Measurements from ENCODE around the gene FAM168A. TPM values are rescaled to one million over a fixed set of nuclear protein-coding genes. Genes with fewer than 3 reads are reported as not detected.

Gene FAM168A
- total RNA-seq, 2 experiments from 2014 or later, result 22.2 to 24.0 TPM

DNA sequence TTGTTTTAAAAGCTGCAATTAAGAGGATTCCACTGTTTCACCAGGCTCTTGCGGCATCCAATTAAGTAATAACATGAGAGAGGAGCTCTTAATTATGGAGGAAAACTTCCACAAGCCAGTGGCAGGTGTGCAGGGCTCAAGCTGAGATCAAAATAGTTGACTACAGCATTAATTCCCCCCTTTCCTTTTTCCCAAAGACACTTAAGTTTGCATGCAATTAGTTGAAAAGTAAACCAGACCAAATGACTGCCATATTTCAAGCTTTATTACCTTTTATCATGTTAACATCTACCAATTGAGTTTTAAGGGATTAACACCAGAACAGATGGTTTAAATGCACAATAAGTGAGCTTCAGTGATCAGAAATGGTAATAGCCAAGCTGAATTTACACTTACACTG lies 32.1 kb downstream of the FAM168A start:
- CTCF ChIA-PET, result no interaction called here
- H3K4me3 Mint-ChIP-seq, result no peak overlapping the region
- H3K9me3 Mint-ChIP-seq, result no peaks in the 10 kb centered on the region
- H3K27me3 Mint-ChIP-seq, result no peaks in the 10 kb centered on the region
- no peak overlapping the region for H3K27ac Mint-ChIP-seq
- POLR2A ChIA-PET, result no interaction called here
- H3K36me3 Mint-ChIP-seq (ENCODE audit: low read depth), result no peaks in the 10 kb centered on the region
- no peak for DNase-seq
- H3K4me1 Mint-ChIP-seq, result no peaks in the 10 kb centered on the region

DNA sequence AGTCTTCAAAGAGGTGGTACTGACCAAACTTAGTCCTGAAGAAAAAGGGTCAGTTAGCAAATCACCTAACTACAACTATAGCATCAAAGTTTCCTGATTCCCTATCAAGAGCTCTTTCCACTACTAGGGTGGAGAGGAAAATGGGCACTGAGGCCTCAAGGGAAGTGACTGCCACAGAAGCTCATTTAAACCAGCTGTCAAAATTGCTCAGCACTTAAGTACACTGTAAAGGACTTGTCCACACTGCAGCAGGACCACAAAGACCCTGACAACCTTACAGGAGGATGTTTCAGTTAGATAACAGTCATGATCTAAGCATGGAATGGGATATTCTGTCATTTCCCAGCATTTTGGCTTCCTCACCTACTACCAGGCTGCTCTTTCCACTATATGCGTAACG lies 33.0 kb downstream of the FAM168A start:
- H3K4me1 Mint-ChIP-seq, result no peaks in the 10 kb centered on the region
- H3K27me3 Mint-ChIP-seq, result no peaks in the 10 kb centered on the region
- ChIA-PET CTCF (no interaction called here), POLR2A (no interaction called here)
- DNase-seq, result no peak
- H3K9me3 Mint-ChIP-seq, result no peaks in the 10 kb centered on the region
- no peak overlapping the region for H3K27ac Mint-ChIP-seq
- no peaks in the 10 kb centered on the region for H3K36me3 Mint-ChIP-seq (ENCODE audit: low read depth)
- H3K4me3 Mint-ChIP-seq, result no peak overlapping the region

DNA sequence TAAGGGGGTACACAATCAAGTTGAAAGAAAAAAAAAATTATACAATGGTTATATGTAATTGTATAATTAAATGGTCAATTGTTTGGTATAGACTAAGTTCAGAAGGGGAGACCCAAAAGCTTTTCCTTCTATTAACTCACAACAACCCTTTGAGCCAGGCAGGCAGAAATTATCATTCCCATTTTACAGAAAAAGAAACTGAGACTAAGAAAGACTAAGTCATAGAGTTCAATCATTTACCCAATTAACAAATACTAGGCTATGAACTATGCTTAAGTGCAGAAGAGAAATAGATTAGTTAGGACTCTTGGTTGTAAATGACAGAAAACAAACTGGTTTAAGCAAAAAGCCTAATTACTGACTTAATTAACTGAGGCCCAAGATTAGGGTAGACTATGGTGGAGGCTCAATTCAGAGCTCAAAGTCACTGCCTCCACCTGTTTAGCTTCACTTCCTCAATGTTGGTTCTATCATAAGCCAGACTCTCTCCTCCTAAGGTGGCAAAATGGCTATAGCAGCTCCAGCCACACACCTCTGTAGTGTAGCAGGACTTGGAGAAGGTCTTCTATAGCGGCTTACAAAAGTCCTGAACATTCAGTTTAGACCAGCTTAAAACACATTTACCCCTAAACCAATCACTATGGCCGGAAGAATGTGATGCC lies 34.2 kb downstream of the FAM168A start:
- POLR2A ChIA-PET, result no interaction called here
- Mint-ChIP-seq H3K4me1 (no peaks in the 10 kb centered on the region), H3K4me3 (no peak overlapping the region), H3K36me3 (ENCODE audit: low read depth) (no peaks in the 10 kb centered on the region), H3K27me3 (no peaks in the 10 kb centered on the region), H3K27ac (no peak overlapping the region), H3K9me3 (no peaks in the 10 kb centered on the region)
- no peak for DNase-seq
- CTCF ChIA-PET, result interaction anchor here (0.9 kb wide), 1 partner anchor 62 kb away, joined by 3 read pairs; no protein-coding TSS in a partner anchor

DNA sequence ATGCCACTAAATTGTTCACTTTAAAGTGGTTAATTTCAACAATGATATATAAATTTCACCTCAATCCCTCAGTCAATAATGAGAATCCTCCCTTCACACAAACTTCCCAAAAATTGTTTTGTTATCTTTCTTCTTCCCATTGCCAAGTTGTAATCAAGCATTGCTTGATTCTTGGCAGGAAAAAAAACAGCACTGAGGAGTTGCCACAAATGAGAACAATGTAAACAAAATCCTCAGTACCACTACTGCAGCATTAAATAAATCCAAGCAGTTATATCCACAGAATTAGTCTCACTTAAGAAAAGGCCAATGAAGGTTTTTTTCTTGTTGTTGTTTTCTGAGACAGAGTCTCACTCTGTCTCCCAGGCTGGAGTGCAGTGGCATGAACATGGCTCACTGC lies 38.2 kb downstream of the FAM168A start:
- Mint-ChIP-seq H3K4me1 (peaks cover under 1% of the 10 kb centered on the region), H3K36me3 (ENCODE audit: low read depth) (peaks cover 4% of the 10 kb centered on the region), H3K27ac (no peak overlapping the region), H3K4me3 (no peak overlapping the region), H3K9me3 (no peaks in the 10 kb centered on the region), H3K27me3 (no peaks in the 10 kb centered on the region)
- CTCF ChIA-PET, result no interaction called here
- POLR2A ChIA-PET, result no interaction called here
- DNase-seq, result no peak

DNA sequence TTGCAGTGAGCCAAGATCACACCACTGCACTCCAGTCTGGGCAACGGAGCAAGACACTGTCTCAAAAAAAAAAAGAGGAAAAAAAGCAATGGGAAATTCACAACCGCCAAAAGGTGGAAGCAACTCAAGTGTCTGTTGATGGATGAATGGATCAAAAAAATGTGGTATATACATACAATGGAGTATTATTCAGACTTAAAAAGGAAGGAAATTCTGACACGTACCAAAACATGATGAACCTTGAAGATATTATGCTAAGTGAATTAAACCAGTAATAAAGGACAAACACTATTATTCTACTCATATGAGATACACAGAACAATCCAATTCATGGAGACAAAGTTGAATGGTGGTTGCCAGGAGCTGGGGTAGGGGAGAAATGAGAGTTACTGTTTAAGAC lies 40.9 kb downstream of the FAM168A start:
- peaks cover 2% of the 10 kb centered on the region for H3K4me1 Mint-ChIP-seq
- no peak for DNase-seq
- peaks cover 5% of the 10 kb centered on the region for H3K36me3 Mint-ChIP-seq (ENCODE audit: low read depth)
- no peak overlapping the region for H3K4me3 Mint-ChIP-seq
- ChIA-PET POLR2A (no interaction called here), CTCF (interaction anchor here (0.6 kb wide), 1 partner anchor 1597 kb away, joined by 3 read pairs; no protein-coding TSS in a partner anchor)
- H3K27ac Mint-ChIP-seq, result no peak overlapping the region
- no peaks in the 10 kb centered on the region for H3K27me3 Mint-ChIP-seq
- H3K9me3 Mint-ChIP-seq, result no peaks in the 10 kb centered on the region

DNA sequence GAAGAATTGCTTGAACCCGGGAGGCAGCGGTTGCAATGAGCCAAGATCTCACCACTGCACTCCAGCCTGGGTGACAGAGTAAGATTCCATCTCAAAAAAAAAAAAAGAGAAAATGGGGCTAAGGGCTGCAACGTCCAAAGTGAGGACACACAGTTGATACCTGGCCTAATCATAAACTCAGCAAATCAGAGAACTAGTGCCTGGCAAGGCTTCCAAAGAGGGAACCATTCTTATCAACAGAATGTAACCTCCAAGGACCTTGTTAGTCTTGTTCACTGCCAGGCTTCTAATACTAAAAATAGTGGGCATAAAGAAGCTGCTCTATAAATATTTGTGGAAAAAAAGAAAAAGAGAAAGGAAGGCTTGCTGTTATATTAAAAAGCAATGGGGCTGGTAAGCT lies 42.3 kb downstream of the FAM168A start:
- H3K4me1 Mint-ChIP-seq, result peaks cover 10% of the 10 kb centered on the region
- H3K4me3 Mint-ChIP-seq, result no peak overlapping the region
- no peaks in the 10 kb centered on the region for H3K9me3 Mint-ChIP-seq
- peaks cover 5% of the 10 kb centered on the region for H3K36me3 Mint-ChIP-seq (ENCODE audit: low read depth)
- no peaks in the 10 kb centered on the region for H3K27me3 Mint-ChIP-seq
- ChIA-PET CTCF (no interaction called here), POLR2A (no interaction called here)
- no peak overlapping the region for H3K27ac Mint-ChIP-seq
- no peak for DNase-seq

DNA sequence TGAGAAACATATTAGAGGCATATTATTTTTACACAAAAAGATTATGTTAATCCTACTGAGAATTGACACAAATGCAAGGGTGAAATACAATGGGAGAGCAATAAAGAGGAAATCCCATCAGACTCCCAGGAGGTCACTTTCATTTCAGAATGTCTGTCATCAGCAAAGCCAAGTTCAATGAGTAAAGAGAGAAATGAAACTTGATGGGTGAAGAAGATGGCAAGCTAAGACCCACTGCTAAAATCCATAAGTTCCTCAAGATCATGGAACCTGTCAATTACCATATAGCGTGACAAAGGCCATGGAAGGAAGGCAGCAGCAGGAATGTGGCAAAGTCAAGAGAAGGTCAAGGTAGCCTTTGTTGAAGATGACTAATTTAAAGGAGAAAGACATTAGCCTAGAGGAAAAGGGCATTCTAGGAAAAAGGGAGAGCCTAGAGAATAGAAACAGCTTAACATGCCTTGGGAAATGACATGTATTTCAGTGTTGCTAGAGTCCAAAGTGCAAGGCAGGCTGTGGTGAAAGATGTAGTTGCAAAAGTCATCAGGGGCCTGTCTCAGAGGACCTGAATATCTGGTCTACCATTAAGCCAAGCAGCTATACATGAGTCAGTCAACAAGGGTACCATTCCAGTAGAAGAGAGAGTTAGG lies 43.1 kb downstream of the FAM168A start:
- no peak overlapping the region for H3K4me3 Mint-ChIP-seq

DNA sequence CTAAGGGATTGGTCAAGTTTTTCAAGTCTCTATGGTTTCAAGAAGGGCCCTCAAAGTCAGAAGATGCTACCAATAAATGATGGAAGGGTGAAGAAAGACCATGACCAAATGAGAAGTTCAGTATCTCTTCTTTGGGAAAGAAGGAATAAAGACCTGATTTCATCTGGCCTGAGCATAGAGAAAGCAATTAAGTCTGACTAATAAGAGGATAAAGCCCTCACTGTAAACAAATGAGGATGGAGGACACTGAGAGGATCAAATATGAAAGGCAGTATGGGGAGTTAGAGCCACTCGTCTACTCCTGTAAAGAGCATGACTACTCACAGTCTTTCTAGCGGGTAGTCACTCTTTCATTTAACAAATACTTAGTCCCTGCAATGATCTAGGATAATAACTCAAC lies 44.6 kb downstream of the FAM168A start:
- H3K27me3 Mint-ChIP-seq, result no peaks in the 10 kb centered on the region
- H3K4me3 Mint-ChIP-seq, result no peak overlapping the region
- DNase-seq, result no peak
- H3K27ac Mint-ChIP-seq, result no peak overlapping the region
- POLR2A ChIA-PET, result no interaction called here
- H3K36me3 Mint-ChIP-seq (ENCODE audit: low read depth), result peaks cover 5% of the 10 kb centered on the region
- H3K4me1 Mint-ChIP-seq, result peaks cover 13% of the 10 kb centered on the region
- H3K9me3 Mint-ChIP-seq, result no peaks in the 10 kb centered on the region
- CTCF ChIA-PET, result no interaction called here

More for the DNA sequence above, 43.1 kb downstream of the FAM168A start:
- Mint-ChIP-seq H3K27me3 (no peaks in the 10 kb centered on the region), H3K4me1 (peaks cover 13% of the 10 kb centered on the region), H3K27ac (no peak overlapping the region), H3K9me3 (no peaks in the 10 kb centered on the region), H3K36me3 (ENCODE audit: low read depth) (peaks cover 5% of the 10 kb centered on the region)
- CTCF ChIA-PET, result no interaction called here
- POLR2A ChIA-PET, result no interaction called here
- no peak for DNase-seq

DNA sequence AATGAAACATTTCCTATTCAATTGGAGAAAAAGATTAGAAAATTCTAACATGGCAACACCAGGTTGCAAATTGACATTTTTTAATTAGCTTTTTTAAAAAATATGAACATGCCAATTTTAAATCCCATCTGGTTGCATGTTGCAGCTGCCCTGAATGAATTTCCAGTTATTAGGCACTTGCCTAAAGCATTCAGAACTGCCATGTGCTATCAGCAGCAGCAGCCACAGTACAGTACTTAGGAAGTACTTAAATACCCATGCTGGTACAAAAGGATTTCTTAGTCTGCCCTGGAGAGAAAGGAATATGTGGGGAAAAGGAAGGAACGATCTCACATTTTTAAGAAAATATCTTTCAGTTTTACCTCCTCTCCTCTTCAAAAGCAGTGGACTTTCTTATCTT lies 46.2 kb downstream of the FAM168A start:
- Mint-ChIP-seq H3K9me3 (no peaks in the 10 kb centered on the region), H3K27me3 (no peaks in the 10 kb centered on the region), H3K36me3 (ENCODE audit: low read depth) (peaks cover 5% of the 10 kb centered on the region), H3K4me1 (peaks cover 13% of the 10 kb centered on the region), H3K27ac (no peak overlapping the region), H3K4me3 (no peak overlapping the region)
- ChIA-PET CTCF (interaction anchor here (0.7 to 1.7 kb wide), 2 partner anchors 13 to 35 kb away, joined by 3 read pairs; no protein-coding TSS in a partner anchor), POLR2A (no interaction called here)
- DNase-seq, result no peak

DNA sequence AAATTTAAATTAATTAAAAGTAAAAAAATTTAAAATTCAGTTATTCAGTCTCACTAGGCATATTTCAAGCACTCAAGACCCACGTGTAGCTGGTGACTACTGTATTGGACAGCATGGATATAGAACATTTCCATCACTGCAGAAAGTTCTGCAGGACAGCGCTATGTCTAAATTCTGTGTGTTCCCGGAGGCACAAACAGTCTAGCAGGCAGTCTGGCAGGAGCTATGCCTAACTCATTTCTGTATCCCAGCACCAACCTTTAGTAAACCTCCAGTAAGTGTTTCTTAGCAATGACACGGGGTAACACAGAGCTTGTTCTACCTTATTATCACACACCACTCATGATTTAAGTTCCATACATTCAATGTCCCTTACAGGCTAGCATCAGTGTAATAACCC lies 48.5 kb downstream of the FAM168A start:
- DNase-seq, result no peak
- Mint-ChIP-seq H3K36me3 (ENCODE audit: low read depth) (no peaks in the 10 kb centered on the region), H3K4me3 (no peak overlapping the region), H3K4me1 (peaks cover 11% of the 10 kb centered on the region), H3K9me3 (no peaks in the 10 kb centered on the region), H3K27me3 (no peaks in the 10 kb centered on the region), H3K27ac (no peak overlapping the region)
- CTCF ChIA-PET, result no interaction called here
- POLR2A ChIA-PET, result no interaction called here

DNA sequence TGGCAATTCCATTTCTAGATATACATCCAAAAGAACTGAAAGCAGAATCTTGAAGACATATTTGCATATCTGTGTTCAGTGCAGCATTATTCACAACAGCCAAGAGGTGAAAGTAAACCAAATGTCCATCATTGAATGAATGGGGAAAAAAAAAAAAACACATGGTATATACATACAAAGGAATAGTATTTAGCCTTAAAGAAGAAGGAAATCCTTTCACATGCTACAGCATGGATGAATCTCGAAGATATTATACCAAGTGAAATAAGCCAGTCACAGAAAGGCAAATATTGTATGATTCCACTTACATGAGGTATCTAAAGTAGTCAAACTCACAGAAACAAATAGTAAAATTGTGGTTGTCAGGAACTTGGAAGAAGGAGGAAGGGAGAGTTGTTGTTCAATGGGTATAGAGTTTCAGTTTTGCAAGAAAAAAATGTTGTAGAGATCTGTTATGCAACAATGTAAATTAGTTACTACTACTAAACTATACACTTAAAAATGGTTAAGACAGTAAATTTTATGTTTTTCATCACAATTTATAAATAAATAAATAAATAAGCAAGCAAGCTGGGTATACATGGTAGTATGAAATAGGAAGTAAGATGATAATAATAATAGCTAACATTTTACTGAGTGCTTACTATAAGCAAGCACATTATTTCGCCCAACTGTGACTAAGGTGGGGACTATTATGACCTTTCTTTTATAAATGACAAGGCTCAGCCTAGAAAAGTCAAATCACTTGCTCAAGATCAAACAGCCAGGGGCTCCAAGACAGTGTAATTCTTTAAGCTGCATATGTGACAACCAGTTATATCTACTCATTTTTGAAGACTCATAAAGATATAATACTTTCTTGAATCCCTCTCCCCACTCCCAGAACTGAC lies 50.0 kb downstream of the FAM168A start:
- Mint-ChIP-seq H3K4me1 (peaks cover 11% of the 10 kb centered on the region), H3K4me3 (no peak overlapping the region), H3K36me3 (ENCODE audit: low read depth) (no peaks in the 10 kb centered on the region), H3K9me3 (no peaks in the 10 kb centered on the region), H3K27me3 (no peaks in the 10 kb centered on the region), H3K27ac (no peak overlapping the region)
- ChIA-PET POLR2A (no interaction called here), CTCF (no interaction called here)
- DNase-seq, result no peak

DNA sequence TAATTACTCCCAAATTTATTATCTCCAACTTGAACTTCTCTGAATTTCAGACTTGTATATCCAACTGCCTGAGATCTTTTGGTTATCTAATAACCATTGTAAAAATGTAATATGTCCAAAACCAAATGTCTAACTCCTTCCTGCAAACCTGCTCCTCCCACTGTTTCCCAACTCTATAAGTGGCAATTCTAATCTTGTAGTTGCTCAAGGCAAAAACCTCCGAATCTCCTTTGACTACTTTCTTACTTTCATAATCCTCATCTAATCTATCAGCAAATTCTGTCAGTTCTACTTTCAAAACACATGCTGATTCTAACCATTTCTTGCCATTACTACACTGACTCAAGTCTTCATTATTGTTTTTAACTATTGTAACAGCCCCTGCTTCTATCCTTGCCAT lies 55.7 kb downstream of the FAM168A start:
- ChIA-PET CTCF (interaction anchor here (0.9 to 1.0 kb wide), 2 partner anchors 9 to 21 kb away, joined by 3 to 5 read pairs; no protein-coding TSS in a partner anchor), POLR2A (no interaction called here)
- Mint-ChIP-seq H3K9me3 (no peaks in the 10 kb centered on the region), H3K36me3 (ENCODE audit: low read depth) (no peaks in the 10 kb centered on the region), H3K4me3 (no peak overlapping the region), H3K27me3 (no peaks in the 10 kb centered on the region), H3K27ac (no peak overlapping the region), H3K4me1 (peaks cover 16% of the 10 kb centered on the region)
- DNase-seq, result no peak

DNA sequence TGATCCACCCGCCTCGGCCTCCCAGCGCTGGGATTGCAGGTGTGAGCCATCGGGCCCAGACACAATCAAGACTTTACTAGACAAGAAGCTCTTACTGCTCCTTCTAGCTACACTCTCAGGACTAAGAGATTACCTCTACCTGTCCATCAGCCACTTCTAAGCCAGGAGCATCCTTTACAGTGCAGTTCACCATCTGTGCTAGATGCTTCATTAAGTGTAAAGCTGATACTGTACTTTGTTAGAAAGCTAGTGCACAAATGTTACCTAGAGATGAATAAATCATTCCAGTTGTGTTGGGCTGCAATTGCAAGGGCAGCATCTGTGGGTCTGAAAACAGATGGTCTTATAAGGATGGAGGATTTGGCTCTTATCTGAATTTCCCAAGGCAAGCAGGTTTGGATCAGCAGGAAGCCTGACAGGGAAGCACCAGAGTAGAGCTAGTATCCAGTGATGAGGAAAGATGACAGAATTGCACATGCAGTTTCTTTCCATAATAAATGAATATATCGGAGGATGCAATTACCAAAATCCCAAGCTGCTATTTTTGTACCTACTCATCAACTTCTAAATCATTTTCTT lies 58.3 kb downstream of the FAM168A start:
- POLR2A ChIA-PET, result no interaction called here

More for the DNA sequence above, 58.3 kb downstream of the FAM168A start:
- Mint-ChIP-seq H3K4me3 (no peak overlapping the region), H3K36me3 (ENCODE audit: low read depth) (peaks cover 2% of the 10 kb centered on the region), H3K27ac (no peak overlapping the region), H3K9me3 (no peaks in the 10 kb centered on the region), H3K27me3 (no peaks in the 10 kb centered on the region), H3K4me1 (peaks cover 19% of the 10 kb centered on the region)
- CTCF ChIA-PET, result interaction anchor here (0.6 kb wide), 1 partner anchor 484 kb away, joined by 3 read pairs; no protein-coding TSS in a partner anchor
- DNase-seq, result no peak
